MM.1S (cell line): ENCODE results near the gene C1QL4.

Experiments
- DNase-seq: peaks from one replicate; pipeline ENCODE4 v3.0.0-alpha.2; 2015
- H2AFZ ChIP-seq: fragments of 300-600 bp; sonication (generic); 2 replicates; pipeline ENCODE4 v1.6.0; 2016; ENCODE audit warnings: antibody characterized with exemption, low read length
- H3F3A ChIP-seq: fragments of 300-600 bp; sonication (generic); 2 replicates; pipeline ENCODE4 v1.6.1; 2016; ENCODE audit warnings: mild to moderate bottlenecking, antibody characterized with exemption, low read length, moderate library complexity, mixed read lengths; ENCODE audit not compliant: insufficient read depth
- H3K27ac ChIP-seq: fragments of 300-600 bp; sonication (generic); 2 replicates; pipeline ENCODE4 v1.5.1; 2016; ENCODE audit warnings: mild to moderate bottlenecking, low read length
- H3K27me3 ChIP-seq: fragments of 300-600 bp; sonication (generic); replicated peaks from 2 replicates; pipeline ENCODE4 v1.6.0; 2016; ENCODE audit warnings: low read length; ENCODE audit not compliant: insufficient read depth
- H3K36me3 ChIP-seq: fragments of 300-600 bp; sonication (generic); replicated peaks from 2 replicates; pipeline ENCODE4 v1.6.1; 2016; ENCODE audit warnings: mild to moderate bottlenecking, low read length, mixed read lengths; ENCODE audit not compliant: insufficient read depth
- H3K4me1 ChIP-seq: fragments of 300-600 bp; sonication (generic); 2 replicates; pipeline ENCODE4 v1.6.1; 2016; ENCODE audit warnings: low read length, mixed read lengths
- H3K4me2 ChIP-seq: fragments of 300-600 bp; sonication (generic); 2 replicates; pipeline ENCODE4 v1.6.0; 2016; ENCODE audit warnings: low read depth, low read length
- H3K4me3 ChIP-seq: fragments of 300-600 bp; sonication (generic); 2 replicates; pipeline ENCODE4 v1.5.1; 2016; ENCODE audit warnings: low read length, mixed read lengths
- H3K79me2 ChIP-seq: fragments of 300-600 bp; sonication (generic); 2 replicates; pipeline ENCODE4 v1.6.1; 2016; ENCODE audit warnings: mixed run types, low read length, mixed read lengths
- H3K9ac ChIP-seq: fragments of 300-600 bp; sonication (generic); 2 replicates; pipeline ENCODE4 v1.6.1; 2016; ENCODE audit warnings: low read length, mixed read lengths
- H3K9me2 ChIP-seq: fragments of 300-600 bp; sonication (generic); replicated peaks from 2 replicates; pipeline ENCODE4 v1.6.1; 2016; ENCODE audit warnings: mild to moderate bottlenecking, low read length, mixed read lengths; ENCODE audit not compliant: insufficient read depth
- H3K9me3 ChIP-seq: fragments of 300-600 bp; sonication (generic); replicated peaks from 2 replicates; pipeline ENCODE4 v1.6.1; 2016; ENCODE audit warnings: mild to moderate bottlenecking, low read length, mixed read lengths; ENCODE audit not compliant: insufficient read depth
- H4K20me1 ChIP-seq: fragments of 300-600 bp; sonication (generic); 2 replicates; pipeline ENCODE4 v1.6.1; 2016; ENCODE audit warnings: mild to moderate bottlenecking, low read length, moderate library complexity, mixed read lengths; ENCODE audit not compliant: insufficient read depth
- EZH2 ChIP-seq: fragments of 300-600 bp; sonication (generic); optimal IDR thresholded peaks from 2 replicates; pipeline ENCODE3; 2017; ENCODE audit warnings: low read depth, mild to moderate bottlenecking, antibody characterized with exemption, low read length, mixed read lengths
- EZH2phosphoT487 ChIP-seq: fragments of 300-600 bp; sonication (generic); IDR thresholded peaks from 2 replicates; pipeline ENCODE4 v1.6.1; 2018; ENCODE audit warnings: antibody characterized with exemption, low read length
- TF ChIP-seq, protein P1 (sequence below): fragments of 300-600 bp; sonication (generic); IDR thresholded peaks from 2 replicates; pipeline ENCODE4 v1.5.1; 2016; ENCODE audit warnings: antibody characterized with exemption, low read length, mixed read lengths

The C1QL4 gene

DNA sequence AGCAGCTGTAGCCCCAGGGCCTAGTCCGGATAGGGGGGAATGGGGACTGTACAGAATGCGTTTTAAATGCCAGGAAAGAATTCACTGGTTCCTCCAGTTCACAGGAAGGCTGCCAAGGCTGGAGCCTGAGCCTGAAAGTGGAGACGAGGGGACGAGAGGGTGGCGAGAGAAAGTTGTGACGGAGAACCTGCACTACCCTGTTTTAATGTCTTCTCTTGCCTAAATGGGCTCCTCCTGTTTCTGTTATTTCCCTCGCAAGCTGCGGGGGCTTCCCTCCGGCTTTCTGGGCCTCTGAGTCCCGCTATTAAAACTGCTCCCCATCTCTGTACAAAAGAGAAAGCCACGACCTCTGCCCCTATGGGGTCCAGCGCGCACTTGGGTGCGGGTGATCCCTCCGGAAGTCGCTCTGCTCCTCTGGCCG lies 4.5 kb downstream of the C1QL4 start:
- Histone ChIP-seq H3K4me2 (no peak overlapping the region), H3K27me3 (peaks cover 14% of the 10 kb centered on the region), H3K4me3 (no peak overlapping the region), H3K9me2 (no peaks in the 10 kb centered on the region), H3K79me2 (no peaks in the 10 kb centered on the region), H3F3A (peaks cover 16% of the 10 kb centered on the region), H3K9me3 (no peaks in the 10 kb centered on the region), H3K27ac (no peak overlapping the region), H3K36me3 (no peaks in the 10 kb centered on the region), H3K4me1 (no peaks in the 10 kb centered on the region), H2AFZ (no peak overlapping the region), H3K9ac (no peak overlapping the region), H4K20me1 (no peaks in the 10 kb centered on the region)
- DNase-seq, result no peak
- TF ChIP-seq, protein P1, sequence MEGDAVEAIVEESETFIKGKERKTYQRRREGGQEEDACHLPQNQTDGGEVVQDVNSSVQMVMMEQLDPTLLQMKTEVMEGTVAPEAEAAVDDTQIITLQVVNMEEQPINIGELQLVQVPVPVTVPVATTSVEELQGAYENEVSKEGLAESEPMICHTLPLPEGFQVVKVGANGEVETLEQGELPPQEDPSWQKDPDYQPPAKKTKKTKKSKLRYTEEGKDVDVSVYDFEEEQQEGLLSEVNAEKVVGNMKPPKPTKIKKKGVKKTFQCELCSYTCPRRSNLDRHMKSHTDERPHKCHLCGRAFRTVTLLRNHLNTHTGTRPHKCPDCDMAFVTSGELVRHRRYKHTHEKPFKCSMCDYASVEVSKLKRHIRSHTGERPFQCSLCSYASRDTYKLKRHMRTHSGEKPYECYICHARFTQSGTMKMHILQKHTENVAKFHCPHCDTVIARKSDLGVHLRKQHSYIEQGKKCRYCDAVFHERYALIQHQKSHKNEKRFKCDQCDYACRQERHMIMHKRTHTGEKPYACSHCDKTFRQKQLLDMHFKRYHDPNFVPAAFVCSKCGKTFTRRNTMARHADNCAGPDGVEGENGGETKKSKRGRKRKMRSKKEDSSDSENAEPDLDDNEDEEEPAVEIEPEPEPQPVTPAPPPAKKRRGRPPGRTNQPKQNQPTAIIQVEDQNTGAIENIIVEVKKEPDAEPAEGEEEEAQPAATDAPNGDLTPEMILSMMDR, result no peak
- no peak for TF ChIP-seq EZH2phosphoT487
- no peak for TF ChIP-seq EZH2

DNA sequence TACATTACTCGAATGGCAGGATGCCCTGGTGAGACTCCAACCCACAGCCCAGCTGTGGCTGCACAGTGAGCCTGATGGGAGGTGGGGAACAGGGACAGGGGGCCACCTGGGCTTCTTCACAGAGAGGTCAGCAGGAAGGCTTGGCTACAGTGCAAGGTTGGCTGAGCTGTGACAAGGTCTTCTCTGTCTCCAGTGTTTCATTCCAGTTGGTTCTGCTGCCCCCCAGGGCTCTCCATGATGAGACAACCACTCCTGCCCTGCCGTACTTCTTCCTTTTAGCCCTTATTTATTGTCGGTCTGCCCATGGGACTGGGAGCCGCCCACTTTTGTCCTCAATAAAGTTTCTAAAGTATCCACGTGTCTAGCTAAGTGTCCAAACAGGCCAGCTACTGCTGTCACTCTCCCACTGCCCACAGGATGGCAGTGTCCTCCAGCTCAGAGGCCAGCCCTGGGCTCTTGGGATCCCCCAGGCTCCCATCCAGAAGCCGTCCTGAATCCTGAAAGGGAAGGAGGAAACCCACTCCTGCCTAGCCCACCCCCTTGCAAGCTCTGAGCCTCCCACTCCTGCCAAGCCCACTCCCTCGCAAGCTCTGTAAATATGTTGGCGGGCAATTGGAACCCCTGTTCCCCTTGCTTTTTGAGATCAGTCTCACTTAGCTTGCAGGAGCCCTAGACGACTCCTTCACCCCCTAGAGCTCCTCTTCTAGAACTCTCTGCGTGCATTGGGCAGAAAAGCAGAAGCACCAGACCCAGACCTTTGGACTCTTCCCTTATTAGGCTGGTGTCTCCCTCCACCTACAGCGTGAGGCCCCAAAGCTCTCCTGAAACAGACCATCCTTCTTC lies 5.4 kb downstream of the C1QL4 start:
- no peaks in the 10 kb centered on the region for H4K20me1 ChIP-seq
- H3K9me2 ChIP-seq, result no peaks in the 10 kb centered on the region
- H3K27me3 ChIP-seq, result peaks cover 14% of the 10 kb centered on the region
- H3K9me3 ChIP-seq, result no peaks in the 10 kb centered on the region
- H3K79me2 ChIP-seq, result no peaks in the 10 kb centered on the region
- TF ChIP-seq EZH2, result no peak
- TF ChIP-seq, protein P1, result peak; percentile 47
- no peak overlapping the region for H3K4me3 ChIP-seq
- H3K36me3 ChIP-seq, result no peaks in the 10 kb centered on the region; the same call in 1 of the 2 replicates
- H3K9ac ChIP-seq, result no peak overlapping the region
- H3F3A ChIP-seq, result peaks cover 16% of the 10 kb centered on the region
- no peaks in the 10 kb centered on the region for H3K4me1 ChIP-seq
- DNase-seq, result no peak
- no peak overlapping the region for H2AFZ ChIP-seq
- no peak overlapping the region for H3K27ac ChIP-seq
- no peak overlapping the region for H3K4me2 ChIP-seq

- no peak overlapping the region for H3K4me2 ChIP-seq
- peaks cover 11% of the 10 kb centered on the region; the same call in 1 of the 2 replicates for H3K27me3 ChIP-seq
- peaks cover 16% of the 10 kb centered on the region for H3F3A ChIP-seq
- TF ChIP-seq EZH2 (no peak), EZH2phosphoT487 (no peak)
- TF ChIP-seq, protein P1, result no peak
- no peaks in the 10 kb centered on the region for H3K4me1 ChIP-seq
- H3K9ac ChIP-seq, result no peak overlapping the region
- H2AFZ ChIP-seq, result no peak overlapping the region
- no peak overlapping the region for H3K4me3 ChIP-seq
- H3K79me2 ChIP-seq, result no peaks in the 10 kb centered on the region
- no peaks in the 10 kb centered on the region for H3K9me3 ChIP-seq
- H4K20me1 ChIP-seq, result no peaks in the 10 kb centered on the region
- peaks cover 4% of the 10 kb centered on the region; the same call in 1 of the 2 replicates for H3K36me3 ChIP-seq
- no peak for DNase-seq
- H3K27ac ChIP-seq, result no peak overlapping the region
- H3K9me2 ChIP-seq, result no peaks in the 10 kb centered on the region
Measured at GRCh38 chr12:49330631-49331379, 6.2 kb downstream of the C1QL4 start.
